Tibial nerve (tissue), 4 donors: ENCODE data around the gene FAIM2. TPM values are rescaled to one million over a fixed set of nuclear protein-coding genes. Genes with fewer than 3 reads are reported as not detected.

Experiments
- DNase-seq, 2 donors: peaks; one replicate each; pipeline ENCODE4 v3.0.0-alpha.2; 2019; ENCODE audit warnings: low spot score in 2 of 2
- H3K27ac ChIP-seq, 4 donors: fragments of 200-600 bp; sonication (generic) in 3 of 4; one replicate each; pipeline ENCODE4 v1.5.1; 2017 to 2019; ENCODE audit warnings: mild to moderate bottlenecking in 1 of 4
- H3K27me3 ChIP-seq, 2 donors: fragments of 200-600 bp; sonication (generic) in 1 of 2; one replicate each; pipeline versions ENCODE4 v1.5.1 to v1.6.0; 2017 to 2019
- H3K36me3 ChIP-seq, 3 donors: fragments of 200-600 bp; sonication (generic); one replicate each; pipeline ENCODE4 v1.5.1; 2018 to 2019
- H3K4me1 ChIP-seq, 4 donors: fragments of 200-600 bp; sonication (generic) in 3 of 4; one replicate each; pipeline ENCODE4 v1.5.1; 2017 to 2019
- H3K4me3 ChIP-seq, 4 donors: fragments of 200-600 bp; sonication (generic) in 3 of 4; one replicate each; pipeline ENCODE4 v1.5.1; 2017 to 2019; ENCODE audit warnings: mild to moderate bottlenecking in 1 of 4, moderate library complexity in 1 of 4
- H3K9me3 ChIP-seq, 4 donors: fragments of 200-600 bp; sonication (generic) in 3 of 4; one replicate each; pipeline ENCODE4 v1.5.1; 2017 to 2019
- CTCF ChIP-seq, 5 experiments: fragments of 200-600 bp in 3 of 5; fragments of 450-650 bp in 2 of 5; sonication (generic) in 3 of 5; IDR thresholded peaks; one replicate each; pipeline ENCODE4 v1.5.1; 2016 to 2019; ENCODE audit warnings: antibody characterized with exemption in 5 of 5, mild to moderate bottlenecking in 3 of 5, moderate library complexity in 2 of 5
- EP300 ChIP-seq, 2 donors: sonication (generic); formaldehyde crosslinking; IDR thresholded peaks; one replicate each; pipeline ENCODE4 v1.6.1; 2017; ENCODE audit warnings: antibody characterized with exemption in 2 of 2, mild to moderate bottlenecking in 1 of 2
- POLR2A ChIP-seq, 2 donors: fragments of 450-650 bp; IDR thresholded peaks; one replicate each; pipeline ENCODE4 v1.6.1; 2017; ENCODE audit warnings: antibody characterized with exemption in 2 of 2, mild to moderate bottlenecking in 2 of 2, moderate library complexity in 2 of 2
- WGBS, 2 donors: methylation state at CpG; one replicate each; pipeline ENCODE4 v1.1.5; 2018; 5-methylcytosine and 5-hydroxymethylcytosine counted together
- total RNA-seq, 4 donors: library from RNA; depleted of rRNA; stranded (reverse); fragments of >200 nt; gene quantifications; one replicate each; pipeline ENCODE4 v1.1.0, GENCODE V29; 2016

The FAIM2 gene
- total RNA-seq, 4 donors from 2014 or later = 6.9 to 68.6 (median 36.9) TPM

DNA sequence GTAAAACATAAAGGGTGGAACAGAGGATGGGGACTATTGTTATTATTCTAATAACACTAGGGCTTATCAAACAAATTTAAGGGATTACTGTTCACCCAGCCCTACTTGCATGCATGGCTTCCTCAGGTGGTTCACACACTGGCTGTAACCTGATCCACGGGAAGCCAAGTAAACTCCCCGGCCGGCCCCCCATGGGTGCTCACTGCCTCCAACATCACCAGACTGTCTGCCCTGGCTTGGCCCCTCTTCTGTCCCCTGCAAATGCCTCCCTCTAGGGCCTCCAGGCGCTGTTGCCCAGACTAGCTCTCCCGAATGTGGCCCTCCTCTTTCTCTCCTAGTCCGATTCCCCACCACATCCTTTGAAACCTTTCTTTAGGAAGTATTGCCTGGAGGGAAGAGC, 18.6 kb downstream of the FAIM2 start:
- no peak for DNase-seq
- WGBS, 2 donors = 61 to 63% methylated on average over 6 of the region's 6 CpGs

DNA sequence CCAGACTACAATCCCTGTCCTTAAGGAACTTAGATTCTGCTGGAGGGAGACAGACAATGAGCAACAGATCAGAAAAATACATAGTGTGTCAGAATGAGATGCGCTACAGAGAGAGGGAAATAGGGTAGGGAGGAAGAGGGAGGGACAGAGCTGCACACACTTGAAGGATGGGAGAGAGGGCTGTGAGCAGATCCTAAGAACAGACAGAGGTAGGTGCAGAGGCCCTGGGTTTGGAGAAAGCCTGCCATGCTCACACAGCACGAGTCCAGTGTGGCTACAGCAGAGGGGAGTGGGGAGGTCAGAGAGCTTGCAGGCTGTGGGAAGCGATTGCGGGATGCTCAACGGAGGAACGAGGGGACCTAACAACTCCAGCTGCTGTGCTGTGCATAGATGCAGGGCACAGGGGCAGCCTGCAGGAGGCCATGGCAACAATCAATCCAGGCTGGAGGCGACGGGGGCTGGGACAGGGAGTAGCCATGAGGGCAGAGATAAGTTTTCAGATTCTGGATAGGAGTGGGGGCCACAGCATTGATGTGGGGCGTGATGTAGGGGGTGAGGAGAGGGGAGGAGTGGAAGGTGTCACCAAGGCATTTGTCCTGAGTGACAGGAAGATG, 20.7 kb downstream of the FAIM2 start:
- no peaks in the 10 kb centered on the region for H3K36me3 ChIP-seq
- 55 to 66% methylated on average over 9 of the region's 9 CpGs for WGBS, 2 donors
- H3K4me1 ChIP-seq = no peaks in the 10 kb centered on the region
- no peaks in the 10 kb centered on the region for H3K9me3 ChIP-seq
- DNase-seq = no peak
- H3K4me3 ChIP-seq = no peak overlapping the region
- TF ChIP-seq EP300 (IDR thresholded peaks at IDR 0.05) (no peak), POLR2A (IDR thresholded peaks at IDR 0.05) (no peak), CTCF (IDR thresholded peaks at IDR 0.05) (no peak)
- no peak overlapping the region for H3K27ac ChIP-seq
- H3K27me3 ChIP-seq = no peaks in the 10 kb centered on the region

More for the DNA sequence above, 18.6 kb downstream of the FAIM2 start:
- no peak overlapping the region for H3K27ac ChIP-seq
- no peaks in the 10 kb centered on the region for H3K27me3 ChIP-seq
- no peak overlapping the region for H3K4me3 ChIP-seq
- no peaks in the 10 kb centered on the region for H3K36me3 ChIP-seq
- H3K9me3 ChIP-seq = no peaks in the 10 kb centered on the region
- no peak for TF ChIP-seq EP300 (IDR thresholded peaks at IDR 0.05)
- no peak for TF ChIP-seq CTCF (IDR thresholded peaks at IDR 0.05)
- TF ChIP-seq POLR2A (IDR thresholded peaks at IDR 0.05) = no peak
- no peaks in the 10 kb centered on the region for H3K4me1 ChIP-seq

DNA sequence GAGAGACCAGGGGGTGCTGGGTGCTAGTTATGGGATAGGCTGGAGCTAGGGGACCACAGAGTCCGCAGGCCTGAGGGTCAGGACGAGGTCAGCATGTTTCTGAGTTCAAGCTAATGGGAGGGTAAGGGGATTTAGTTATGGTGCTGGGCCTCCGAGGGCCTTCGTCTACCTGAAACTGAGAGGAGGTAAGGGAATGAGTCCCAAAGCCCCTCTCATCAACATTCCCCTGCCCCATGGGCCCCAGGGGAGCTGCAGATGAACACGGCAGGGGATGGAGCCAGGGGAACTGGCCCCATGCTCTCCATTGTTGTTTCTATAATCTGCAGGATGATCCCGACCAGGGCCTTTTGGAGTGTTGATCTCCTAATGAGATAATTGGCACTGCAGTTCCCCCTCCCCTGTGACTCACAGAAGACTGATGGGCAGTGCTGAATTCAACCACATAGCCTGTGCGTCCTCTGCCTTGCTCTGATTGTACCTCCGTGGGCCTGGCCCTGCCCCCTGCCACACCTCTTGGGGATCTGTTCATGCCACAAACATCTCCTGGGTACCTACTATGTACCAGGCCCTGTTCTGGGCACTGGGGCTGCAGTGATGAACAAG, 21.4 kb downstream of the FAIM2 start:
- no peak for DNase-seq
- H3K27ac ChIP-seq = peak overlapping the region in 1 of 4 donors; percentile 12
- no peaks in the 10 kb centered on the region for H3K9me3 ChIP-seq
- no peaks in the 10 kb centered on the region for H3K36me3 ChIP-seq
- TF ChIP-seq CTCF (IDR thresholded peaks at IDR 0.05) = no peak
- TF ChIP-seq EP300 (IDR thresholded peaks at IDR 0.05) = no peak
- TF ChIP-seq POLR2A (IDR thresholded peaks at IDR 0.05) = no peak
- 68 to 80% methylated on average over 7 to 8 of the region's 8 CpGs for WGBS, 2 donors
- no peaks in the 10 kb centered on the region for H3K4me1 ChIP-seq
- no peak overlapping the region for H3K4me3 ChIP-seq
- no peaks in the 10 kb centered on the region for H3K27me3 ChIP-seq

- 85% methylated on average over 16 of the region's 16 CpGs for WGBS, 2 donors
- no peaks in the 10 kb centered on the region for H3K9me3 ChIP-seq
- H3K4me3 ChIP-seq = no peak overlapping the region
- TF ChIP-seq EP300 (IDR thresholded peaks at IDR 0.05) (no peak), CTCF (IDR thresholded peaks at IDR 0.05) (no peak), POLR2A (IDR thresholded peaks at IDR 0.05) (no peak)
- H3K4me1 ChIP-seq = no peaks in the 10 kb centered on the region
- DNase-seq = no peak
- no peaks in the 10 kb centered on the region for H3K27me3 ChIP-seq
- H3K27ac ChIP-seq = peak overlapping the region in 1 of 4 donors; percentile 12
- H3K36me3 ChIP-seq = no peaks in the 10 kb centered on the region
Measured at GRCh38 chr12:49881415-49882247, 22.1 kb downstream of the FAIM2 start.
